ENCODE data around the gene PLA1A. TPM values are rescaled to one million over a fixed set of nuclear protein-coding genes. Genes with fewer than 3 reads are reported as not detected.

The PLA1A gene
- total and polyA plus RNA-seq, 4 donors: 1.8 to 10.3 (median 6.6) TPM

- no peak for TF ChIP-seq CTCF (IDR thresholded peaks at IDR 0.05; ENCODE audit: control extremely low read depth, extremely low read depth)
- WGBS, 2 donors: 92% methylated on average over 6 of the region's 6 CpGs
- Histone ChIP-seq H3K9me3 (ENCODE audit: control insufficient read depth in 4 of 4, insufficient read depth in 3 of 4, low read length in 3 of 4) (no peaks in the 10 kb centered on the region), H3K36me3 (ENCODE audit: control insufficient read depth in 4 of 4, insufficient read depth in 4 of 4, low read length in 4 of 4) (peaks cover 0 to 4% (median 1%) of the 10 kb centered on the region in 4 donors), H3K27me3 (ENCODE audit: control insufficient read depth in 3 of 3, insufficient read depth in 3 of 3, low read length in 2 of 3) (no peaks in the 10 kb centered on the region), H3K27ac (ENCODE audit: low read depth in 1 of 2, low read length in 1 of 2) (peak overlapping the region in 1 of 2 donors; percentile 95), H3K4me1 (ENCODE audit: control insufficient read depth in 5 of 5, insufficient read depth in 5 of 5, low read length in 5 of 5) (peaks cover 0 to 20% (median 0%) of the 10 kb centered on the region in 5 donors), H3K4me3 (no peak overlapping the region), H3K9ac (ENCODE audit: insufficient read depth in 1 of 2, low read length in 2 of 2) (no peak overlapping the region)
- ATAC-seq (ENCODE audit: insufficient read depth, low FRiP score) (no peak), DNase-seq (no peak)
Observed at GRCh38 chr3:119665954-119666559, 68.4 kb downstream of the PLA1A start.

DNA sequence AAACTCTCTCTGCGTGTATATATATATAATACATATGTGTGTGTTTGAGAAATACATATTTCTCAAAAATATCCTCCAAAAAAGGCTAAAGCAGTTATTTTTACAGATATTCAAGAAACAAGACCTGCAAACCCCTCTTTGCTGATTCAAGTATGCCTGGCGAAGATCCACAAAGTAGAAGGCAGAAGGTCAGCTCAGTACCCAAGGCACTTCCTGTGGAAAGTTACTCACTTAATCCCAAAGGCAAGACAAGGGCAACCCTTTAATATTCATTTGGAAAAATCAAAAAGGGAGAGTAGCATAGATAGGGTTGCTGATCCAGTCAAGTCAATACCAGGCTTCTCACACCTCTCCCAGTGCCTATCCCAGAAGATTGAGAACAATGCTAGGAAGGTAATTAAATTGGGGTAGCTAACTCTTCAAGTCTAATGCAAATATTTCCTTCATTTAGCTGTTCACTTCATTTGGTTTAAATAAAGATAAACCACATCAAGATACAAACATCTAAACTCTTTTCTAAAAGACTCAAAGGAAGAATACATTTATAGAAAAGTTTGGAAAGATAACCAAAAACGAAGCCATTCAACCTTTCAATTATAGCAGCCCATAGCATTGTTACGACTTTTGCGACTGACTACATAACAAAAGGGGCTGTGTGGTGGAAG lies 72.4 kb downstream of the PLA1A start:
- ATAC-seq (ENCODE audit: insufficient read depth, low FRiP score) (no peak), DNase-seq (no peak)
- no peaks in the 10 kb centered on the region for H3K9me3 ChIP-seq (ENCODE audit: control insufficient read depth in 4 of 4, insufficient read depth in 3 of 4, low read length in 3 of 4)
- peaks cover 8 to 17% (median 14%) of the 10 kb centered on the region in 4 donors for H3K36me3 ChIP-seq (ENCODE audit: control insufficient read depth in 4 of 4, insufficient read depth in 4 of 4, low read length in 4 of 4)
- H3K4me1 ChIP-seq (ENCODE audit: control insufficient read depth in 5 of 5, insufficient read depth in 5 of 5, low read length in 5 of 5): peaks cover 0 to 21% (median 0%) of the 10 kb centered on the region in 5 donors
- H3K9ac ChIP-seq (ENCODE audit: insufficient read depth in 1 of 2, low read length in 2 of 2): no peak overlapping the region
- no peaks in the 10 kb centered on the region for H3K27me3 ChIP-seq (ENCODE audit: control insufficient read depth in 3 of 3, insufficient read depth in 3 of 3, low read length in 2 of 3)
- no peak for TF ChIP-seq CTCF (IDR thresholded peaks at IDR 0.05; ENCODE audit: control extremely low read depth, extremely low read depth)
- H3K27ac ChIP-seq (ENCODE audit: low read depth in 1 of 2, low read length in 1 of 2): peak overlapping the region in 1 of 2 donors; percentile 77
- H3K4me3 ChIP-seq: no peak overlapping the region
- 89 to 95% methylated on average over 5 of the region's 5 CpGs for WGBS, 2 donors

DNA sequence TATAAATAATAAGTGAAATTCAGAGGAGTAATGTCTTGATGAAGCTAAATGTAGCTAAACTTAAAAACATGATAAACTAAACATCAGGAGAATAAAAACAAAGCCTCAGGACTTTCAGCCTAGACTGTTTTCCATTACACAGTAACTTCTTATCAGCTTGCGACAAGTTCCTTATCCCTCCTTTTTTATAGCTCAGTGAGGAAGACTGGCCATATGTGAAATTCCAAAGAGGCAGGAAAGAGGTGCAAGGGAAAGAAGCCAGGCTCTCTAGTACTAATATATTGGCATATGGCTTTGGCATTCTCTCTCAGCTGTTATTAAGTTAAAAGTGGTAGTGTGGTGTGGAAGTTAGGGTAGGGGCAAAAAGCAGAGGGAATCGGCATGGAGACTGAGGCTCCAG lies 75.1 kb downstream of the PLA1A start:
- no peak for ATAC-seq (ENCODE audit: insufficient read depth, low FRiP score)
- no peak overlapping the region for H3K4me3 ChIP-seq
- H3K9me3 ChIP-seq (ENCODE audit: control insufficient read depth in 4 of 4, insufficient read depth in 3 of 4, low read length in 3 of 4): no peaks in the 10 kb centered on the region
- no peak for TF ChIP-seq CTCF (IDR thresholded peaks at IDR 0.05; ENCODE audit: control extremely low read depth, extremely low read depth)
- H3K27me3 ChIP-seq (ENCODE audit: control insufficient read depth in 3 of 3, insufficient read depth in 3 of 3, low read length in 2 of 3): no peaks in the 10 kb centered on the region
- DNase-seq: no peak
- peaks cover 8 to 17% (median 13%) of the 10 kb centered on the region in 4 donors for H3K36me3 ChIP-seq (ENCODE audit: control insufficient read depth in 4 of 4, insufficient read depth in 4 of 4, low read length in 4 of 4)
- H3K9ac ChIP-seq (ENCODE audit: insufficient read depth in 1 of 2, low read length in 2 of 2): no peak overlapping the region
- WGBS, 2 donors: 80 to 96% methylated on average over 2 of the region's 2 CpGs
- H3K4me1 ChIP-seq (ENCODE audit: control insufficient read depth in 5 of 5, insufficient read depth in 5 of 5, low read length in 5 of 5): peaks cover 0 to 25% (median 9%) of the 10 kb centered on the region in 5 donors
- H3K27ac ChIP-seq (ENCODE audit: low read depth in 1 of 2, low read length in 1 of 2): peak overlapping the region in 1 of 2 donors; percentile 90
